Measurements from ENCODE around the gene SMURF2. TPM values are rescaled to one million over a fixed set of nuclear protein-coding genes. Genes with fewer than 3 reads are reported as not detected.
A peak's percentile ranks its signal among the peaks of the same experiment; 100 is the strongest.

Gene SMURF2
- total and polyA plus RNA-seq, 2 donors from 2014 or later, result 7.2 to 27.9 TPM

- H3K4me3 ChIP-seq (ENCODE audit: low read length in 3 of 3), result peak overlapping the region in 1 of 3 donors; percentile 99
- FAIRE-seq, result no peak
- H3K9ac ChIP-seq (ENCODE audit: low read length in 3 of 3), result peak overlapping the region in 1 of 3 donors; percentile 23
- no peaks in the 10 kb centered on the region for H3K9me3 ChIP-seq (ENCODE audit: control insufficient read depth in 2 of 3, insufficient read depth in 1 of 3, low read length in 3 of 3)
- no peak for DNase-seq
- peaks cover 43 to 67% (median 44%) of the 10 kb centered on the region in 3 donors for H3K36me3 ChIP-seq (ENCODE audit: control insufficient read depth in 2 of 3, insufficient read depth in 3 of 3, low read length in 3 of 3)
- TF ChIP-seq CTCF (IDR thresholded peaks at IDR 0.05; ENCODE audit: borderline replicate concordance, extremely low read depth, insufficient read depth), result no peak
- H3K4me1 ChIP-seq (ENCODE audit: control insufficient read depth in 2 of 3, insufficient read depth in 2 of 3, low read depth in 1 of 3, low read length in 3 of 3), result peaks cover 1 to 25% (median 15%) of the 10 kb centered on the region in 3 donors
- intact Hi-C loops (cut with DNase I), result no loop called here
- H3K27ac ChIP-seq (ENCODE audit: low read depth in 2 of 2, low read length in 2 of 2), result peak overlapping the region in 1 of 2 donors; percentile 10
- no peaks in the 10 kb centered on the region for H3K27me3 ChIP-seq (ENCODE audit: control insufficient read depth, insufficient read depth, low read length)
Measured at GRCh38 chr17:64503341-64503740, 158.8 kb downstream of the SMURF2 start.

GRCh38 chr17:64502809-64503208 is 159.3 kb downstream of the SMURF2 start:
- intact Hi-C loops (cut with DNase I), result no loop called here
- H3K27ac ChIP-seq (ENCODE audit: low read depth in 2 of 2, low read length in 2 of 2), result peak overlapping the region in 1 of 2 donors; percentile 10
- peaks cover 45 to 68% (median 49%) of the 10 kb centered on the region in 3 donors for H3K36me3 ChIP-seq (ENCODE audit: control insufficient read depth in 2 of 3, insufficient read depth in 3 of 3, low read length in 3 of 3)
- no peaks in the 10 kb centered on the region for H3K27me3 ChIP-seq (ENCODE audit: control insufficient read depth, insufficient read depth, low read length)
- no peak for TF ChIP-seq CTCF (IDR thresholded peaks at IDR 0.05; ENCODE audit: borderline replicate concordance, extremely low read depth, insufficient read depth)
- peaks cover 0 to 23% (median 10%) of the 10 kb centered on the region in 3 donors for H3K4me1 ChIP-seq (ENCODE audit: control insufficient read depth in 2 of 3, insufficient read depth in 2 of 3, low read depth in 1 of 3, low read length in 3 of 3)
- FAIRE-seq, result no peak
- DNase-seq, result no peak
- H3K9ac ChIP-seq (ENCODE audit: low read length in 3 of 3), result peak overlapping the region in 1 of 3 donors; percentile 23
- H3K4me3 ChIP-seq (ENCODE audit: low read length in 3 of 3), result peak overlapping the region in 1 of 3 donors; percentile 99
- H3K9me3 ChIP-seq (ENCODE audit: control insufficient read depth in 2 of 3, insufficient read depth in 1 of 3, low read length in 3 of 3), result no peaks in the 10 kb centered on the region

- FAIRE-seq (no peak), DNase-seq (no peak)
- Histone ChIP-seq H3K9ac (ENCODE audit: low read length in 3 of 3) (no peak overlapping the region), H3K4me1 (ENCODE audit: control insufficient read depth in 2 of 3, insufficient read depth in 2 of 3, low read depth in 1 of 3, low read length in 3 of 3) (peaks cover 0 to 23% (median 16%) of the 10 kb centered on the region in 3 donors), H3K9me3 (ENCODE audit: control insufficient read depth in 2 of 3, insufficient read depth in 1 of 3, low read length in 3 of 3) (no peaks in the 10 kb centered on the region), H3K4me3 (ENCODE audit: low read length in 3 of 3) (no peak overlapping the region), H3K27ac (ENCODE audit: low read depth in 2 of 2, low read length in 2 of 2) (no peak overlapping the region), H3K36me3 (ENCODE audit: control insufficient read depth in 2 of 3, insufficient read depth in 3 of 3, low read length in 3 of 3) (peaks cover 47 to 68% (median 51%) of the 10 kb centered on the region in 3 donors), H3K27me3 (ENCODE audit: control insufficient read depth, insufficient read depth, low read length) (no peaks in the 10 kb centered on the region)
- TF ChIP-seq CTCF (IDR thresholded peaks at IDR 0.05; ENCODE audit: borderline replicate concordance, extremely low read depth, insufficient read depth), result no peak
- intact Hi-C loops (cut with DNase I), result no loop called here
Measured at GRCh38 chr17:64502021-64502420, 160.1 kb downstream of the SMURF2 start.
